HG02885 (cell line): ENCODE measurements around the gene NCKAP5L.
A peak's percentile ranks its signal among the peaks of the same experiment; 100 is the strongest.
"Not testable (repeated sequence)": the region's sequence is repeated elsewhere in the genome, so short reads cannot be mapped to it uniquely, and the experiment has no call there.

Source experiments
- ATAC-seq: cut with Tn5 transposase; IDR thresholded peaks from one replicate; pipeline ENCODE4 v1.9.1; 2021; ENCODE audit warnings: mild to moderate bottlenecking; ENCODE audit not compliant: unreplicated experiment, poor library complexity

The NCKAP5L gene, protein sequence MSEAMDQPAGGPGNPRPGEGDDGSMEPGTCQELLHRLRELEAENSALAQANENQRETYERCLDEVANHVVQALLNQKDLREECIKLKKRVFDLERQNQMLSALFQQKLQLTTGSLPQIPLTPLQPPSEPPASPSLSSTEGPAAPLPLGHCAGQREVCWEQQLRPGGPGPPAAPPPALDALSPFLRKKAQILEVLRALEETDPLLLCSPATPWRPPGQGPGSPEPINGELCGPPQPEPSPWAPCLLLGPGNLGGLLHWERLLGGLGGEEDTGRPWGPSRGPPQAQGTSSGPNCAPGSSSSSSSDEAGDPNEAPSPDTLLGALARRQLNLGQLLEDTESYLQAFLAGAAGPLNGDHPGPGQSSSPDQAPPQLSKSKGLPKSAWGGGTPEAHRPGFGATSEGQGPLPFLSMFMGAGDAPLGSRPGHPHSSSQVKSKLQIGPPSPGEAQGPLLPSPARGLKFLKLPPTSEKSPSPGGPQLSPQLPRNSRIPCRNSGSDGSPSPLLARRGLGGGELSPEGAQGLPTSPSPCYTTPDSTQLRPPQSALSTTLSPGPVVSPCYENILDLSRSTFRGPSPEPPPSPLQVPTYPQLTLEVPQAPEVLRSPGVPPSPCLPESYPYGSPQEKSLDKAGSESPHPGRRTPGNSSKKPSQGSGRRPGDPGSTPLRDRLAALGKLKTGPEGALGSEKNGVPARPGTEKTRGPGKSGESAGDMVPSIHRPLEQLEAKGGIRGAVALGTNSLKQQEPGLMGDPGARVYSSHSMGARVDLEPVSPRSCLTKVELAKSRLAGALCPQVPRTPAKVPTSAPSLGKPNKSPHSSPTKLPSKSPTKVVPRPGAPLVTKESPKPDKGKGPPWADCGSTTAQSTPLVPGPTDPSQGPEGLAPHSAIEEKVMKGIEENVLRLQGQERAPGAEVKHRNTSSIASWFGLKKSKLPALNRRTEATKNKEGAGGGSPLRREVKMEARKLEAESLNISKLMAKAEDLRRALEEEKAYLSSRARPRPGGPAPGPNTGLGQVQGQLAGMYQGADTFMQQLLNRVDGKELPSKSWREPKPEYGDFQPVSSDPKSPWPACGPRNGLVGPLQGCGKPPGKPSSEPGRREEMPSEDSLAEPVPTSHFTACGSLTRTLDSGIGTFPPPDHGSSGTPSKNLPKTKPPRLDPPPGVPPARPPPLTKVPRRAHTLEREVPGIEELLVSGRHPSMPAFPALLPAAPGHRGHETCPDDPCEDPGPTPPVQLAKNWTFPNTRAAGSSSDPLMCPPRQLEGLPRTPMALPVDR (N-terminal part only)

DNA sequence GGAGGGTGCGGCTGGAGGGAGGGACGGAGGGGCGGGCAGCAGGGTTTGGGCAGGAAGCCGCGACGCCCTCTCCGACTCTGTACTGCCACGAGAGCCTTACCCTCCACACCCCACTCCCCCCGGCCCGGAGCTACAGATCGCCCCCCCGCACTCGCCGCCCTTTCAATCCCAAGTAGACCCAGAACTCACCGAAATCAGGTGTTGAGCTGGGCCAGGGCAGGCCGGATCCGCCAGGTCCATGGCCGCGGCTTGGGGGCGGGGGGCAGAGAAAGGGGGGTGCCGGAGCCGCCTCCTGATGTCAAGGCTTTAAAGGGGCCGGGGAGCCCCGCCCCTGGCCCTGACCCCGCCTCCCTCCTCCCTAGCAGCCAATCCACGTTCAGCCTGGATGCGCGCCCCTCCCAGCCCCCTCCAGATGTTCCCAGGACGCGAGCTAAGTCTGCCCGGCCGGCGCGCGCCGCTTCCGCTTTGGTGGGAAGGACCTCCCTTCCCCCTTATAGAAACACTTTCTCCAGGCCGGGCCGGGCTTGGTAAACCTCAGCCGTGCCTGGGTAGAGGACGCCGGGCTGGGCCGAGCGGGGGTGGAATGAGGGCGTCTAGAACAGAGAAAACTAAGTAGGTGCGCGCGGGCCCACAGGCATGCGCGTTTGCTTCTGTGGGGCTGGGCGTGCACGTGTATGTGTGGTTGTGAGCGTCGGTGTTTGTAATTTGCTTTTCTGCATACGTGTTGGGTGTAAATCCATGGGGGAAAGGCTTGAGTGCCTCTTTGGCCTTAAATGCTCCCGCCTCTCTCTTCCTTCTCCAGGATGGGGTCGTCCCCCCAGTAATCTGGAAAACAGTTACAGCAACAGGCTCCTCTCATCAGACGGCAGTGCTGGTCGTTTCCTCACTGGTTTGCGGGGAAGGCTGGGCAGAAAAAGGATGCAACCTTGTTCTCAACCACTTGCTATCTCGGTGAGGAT, at the start of gene NCKAP5L:
NCKAP5L (minus strand) TSS at position 281 of the 959 bp plus-strand sequence. CDS start 24,369 bp downstream, outside the sequence.
- peak; percentile 94 for ATAC-seq

DNA sequence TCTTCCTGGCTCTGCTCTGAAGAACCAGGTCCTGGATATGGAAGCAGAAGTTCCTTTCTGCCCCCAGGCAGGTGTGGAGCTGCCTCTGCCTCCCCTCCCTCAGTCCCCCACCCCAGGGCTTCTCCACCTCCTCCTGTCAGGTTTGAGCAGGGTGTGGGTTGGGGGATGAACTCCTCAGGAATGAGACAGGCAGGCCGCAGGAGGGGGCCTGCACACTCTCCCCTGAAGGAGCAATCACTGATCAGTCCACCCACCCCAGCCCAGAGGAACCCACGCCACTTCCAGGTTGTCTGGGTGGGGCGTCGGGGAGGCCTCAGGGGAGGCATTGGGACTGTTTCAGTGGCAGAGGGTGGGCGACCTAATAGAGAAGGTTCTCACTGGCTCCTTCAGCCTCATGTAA, 48.9 kb upstream of the NCKAP5L start:
- no peak for ATAC-seq

DNA sequence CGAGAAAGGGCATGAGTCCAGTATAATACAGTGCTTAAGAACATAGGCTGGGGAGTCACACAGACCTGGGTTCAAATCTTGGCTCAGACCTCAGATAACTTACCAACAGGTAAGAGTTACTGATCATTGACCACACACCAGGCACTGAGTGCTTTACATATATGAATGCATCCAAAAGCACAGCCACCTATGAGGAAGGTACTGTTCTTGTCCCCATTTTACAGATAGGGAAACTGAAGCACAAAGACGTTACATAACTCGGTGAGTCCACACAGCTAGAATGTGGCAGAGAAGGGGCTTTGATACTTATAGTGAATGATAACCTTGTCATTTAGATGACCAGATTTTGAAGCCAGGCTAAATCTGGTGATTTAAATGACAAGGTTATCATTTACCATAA, 47.9 kb upstream of the NCKAP5L start:
- no peak for ATAC-seq

DNA sequence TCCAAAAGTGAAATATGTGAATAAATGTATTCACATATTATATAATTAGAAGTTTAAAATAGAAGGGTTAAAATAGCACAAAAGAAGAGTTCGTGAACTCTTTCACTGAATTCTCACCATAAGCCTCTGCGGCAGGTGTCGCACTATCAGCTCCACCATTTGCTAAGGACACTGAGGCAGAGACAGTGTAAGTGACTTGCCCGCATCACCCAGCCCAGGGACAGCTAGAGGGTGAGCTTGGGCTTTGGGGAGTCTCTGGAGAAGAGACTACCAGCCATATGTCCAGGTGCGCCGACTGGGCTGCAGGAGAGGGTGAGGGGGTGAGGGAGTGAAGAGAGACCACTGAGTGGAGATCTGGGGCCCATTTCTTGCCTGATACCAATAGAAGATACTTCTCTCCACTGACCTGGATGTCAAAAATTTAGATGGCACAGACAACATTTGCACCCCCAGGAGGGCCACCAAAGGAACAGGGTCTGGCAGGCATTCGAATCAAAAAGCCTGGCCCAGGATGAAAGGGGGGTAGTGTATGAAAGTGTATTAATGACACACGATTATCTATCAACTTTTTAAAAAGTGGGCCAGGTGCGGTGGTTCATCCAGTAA, 47.0 kb upstream of the NCKAP5L start:
- ATAC-seq = no peak

DNA sequence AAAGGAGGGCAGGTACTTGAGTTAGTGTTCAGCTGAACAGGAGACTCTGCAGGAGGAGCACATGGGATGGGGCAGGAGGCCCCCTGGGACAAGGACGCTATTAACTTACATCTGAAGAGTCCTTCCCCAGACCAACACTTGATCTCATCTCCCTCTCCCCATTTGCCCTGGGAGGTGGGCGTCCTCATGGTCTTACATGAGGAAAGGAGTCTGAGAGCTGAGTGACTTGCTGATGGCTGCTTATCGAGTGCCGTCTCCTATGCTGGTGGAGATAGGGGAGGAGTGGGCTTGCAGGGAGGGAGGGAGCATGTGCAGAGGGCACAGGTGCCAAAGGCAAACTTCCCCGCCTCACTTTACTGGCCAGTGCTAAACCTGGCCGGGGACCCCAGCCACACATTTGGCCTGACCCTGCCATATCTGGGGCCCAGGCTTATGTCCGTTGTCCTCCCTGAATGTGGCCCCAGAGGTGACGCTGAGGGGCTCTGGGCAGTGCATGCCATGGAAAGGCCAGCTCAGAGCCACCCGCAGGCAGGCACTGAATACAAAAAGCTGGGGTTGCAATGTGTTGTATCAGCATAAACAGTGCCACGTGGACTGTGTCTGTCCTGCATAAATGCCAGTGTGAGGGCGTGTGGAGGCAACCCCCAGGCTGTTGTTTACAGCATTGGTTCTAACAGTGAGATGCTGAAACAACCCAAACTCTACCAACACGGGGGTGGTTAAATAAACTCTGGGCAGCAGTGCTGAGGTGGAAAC, 46.1 kb upstream of the NCKAP5L start:
- no peak for ATAC-seq

DNA sequence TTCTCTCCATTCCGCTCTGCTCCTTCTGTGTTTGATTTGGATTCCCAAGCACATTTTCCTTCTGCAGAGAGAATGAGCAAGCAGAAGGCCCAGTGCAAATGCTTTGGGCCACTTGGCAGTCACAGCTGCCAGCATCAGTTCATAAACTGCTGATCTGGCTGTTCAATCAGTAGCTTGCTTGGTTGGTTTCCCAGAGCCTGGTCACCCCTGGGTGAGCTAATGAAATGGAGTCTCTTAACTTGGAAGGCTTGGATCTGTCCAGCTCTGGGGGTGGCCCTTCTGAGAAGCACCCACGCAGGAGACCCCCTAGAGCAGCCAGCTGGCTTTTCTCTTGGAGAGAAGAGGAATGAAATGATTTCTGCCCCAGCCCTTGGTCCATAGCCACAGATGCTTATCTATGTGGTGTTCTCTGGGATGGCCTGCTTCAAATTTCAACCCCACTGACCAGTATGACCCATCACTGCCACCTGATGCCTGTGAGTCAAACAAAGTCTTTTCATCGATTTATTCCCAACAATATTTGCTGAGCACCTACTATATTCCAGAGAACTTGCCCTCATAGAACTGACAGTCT, 45.2 kb upstream of the NCKAP5L start:
- ATAC-seq = no peak

DNA sequence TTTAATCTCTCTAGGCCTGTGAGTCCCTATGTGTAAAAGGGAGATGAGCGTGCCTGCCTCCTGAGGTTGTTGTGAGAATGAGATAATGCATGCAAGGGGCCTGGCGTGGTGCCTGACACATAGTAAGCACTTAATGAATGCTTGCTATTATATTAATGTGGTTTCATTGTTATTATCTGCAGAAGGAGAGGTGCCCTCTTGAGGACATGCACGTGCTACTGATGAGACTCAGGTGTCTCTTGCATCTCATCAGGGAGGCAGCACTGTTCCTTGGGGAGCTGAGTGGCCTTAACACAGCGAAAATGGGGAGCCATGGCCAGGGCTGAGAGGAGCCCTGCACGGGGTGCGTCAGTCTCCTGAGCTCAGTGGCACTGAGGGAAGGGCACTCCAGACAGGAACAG, 44.6 kb upstream of the NCKAP5L start:
- no peak for ATAC-seq

DNA sequence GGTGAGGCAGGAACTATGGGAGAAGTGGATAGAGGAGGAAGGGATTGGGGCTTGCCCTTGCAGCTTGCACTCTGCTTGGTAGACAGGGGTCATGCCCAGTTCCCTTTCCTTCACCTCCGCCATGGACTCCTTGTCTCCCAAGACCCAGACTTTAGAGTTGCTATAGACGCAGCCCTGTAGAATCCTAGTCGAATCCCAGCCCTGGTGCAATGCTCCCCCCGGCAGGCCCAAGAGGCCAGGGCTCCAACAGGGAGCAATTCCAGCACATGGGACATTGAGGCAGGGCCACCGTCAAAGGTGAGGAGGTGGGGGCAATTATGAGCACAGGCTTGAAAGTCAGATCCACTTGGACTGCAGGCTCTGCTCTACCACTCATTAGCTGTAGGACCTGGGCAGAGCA, 44.2 kb upstream of the NCKAP5L start:
- no peak for ATAC-seq

DNA sequence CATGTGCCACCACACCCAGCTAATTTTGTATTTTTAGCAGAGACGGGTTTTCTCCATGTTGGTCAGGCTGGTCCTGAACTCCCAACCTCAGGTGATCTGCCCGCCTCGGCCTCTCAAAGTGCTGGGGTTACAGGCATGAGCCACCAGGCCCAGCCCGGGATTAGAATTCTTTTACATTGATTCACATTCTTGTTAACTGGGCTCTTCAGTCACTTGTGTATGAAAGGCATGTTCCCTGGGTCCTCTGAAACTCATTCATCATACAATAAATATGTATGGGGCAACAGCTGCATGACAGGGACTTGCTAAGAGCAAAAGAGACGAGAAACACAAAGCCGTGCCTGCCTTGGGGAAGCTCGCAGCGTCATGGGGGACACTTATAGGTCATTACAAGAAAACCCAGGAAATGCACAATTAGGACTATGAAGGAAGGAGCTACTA, 43.6 kb upstream of the NCKAP5L start:
- not testable (repeated sequence) for ATAC-seq

DNA sequence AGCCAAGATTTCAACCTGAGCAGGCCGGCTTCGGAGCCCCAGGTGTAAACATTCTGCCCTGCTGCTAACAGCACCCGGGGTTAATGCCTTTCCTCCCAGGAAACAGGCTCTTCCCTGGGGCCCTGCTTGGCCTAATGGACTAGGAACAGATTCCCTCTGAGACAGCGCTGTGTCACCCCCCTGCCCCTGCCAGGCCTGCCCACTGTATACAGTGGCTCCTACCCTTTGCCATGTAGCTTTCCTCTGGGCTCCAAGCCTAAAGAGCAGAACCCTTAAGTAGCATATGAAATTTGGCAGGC, 43.0 kb upstream of the NCKAP5L start:
- no peak for ATAC-seq

DNA sequence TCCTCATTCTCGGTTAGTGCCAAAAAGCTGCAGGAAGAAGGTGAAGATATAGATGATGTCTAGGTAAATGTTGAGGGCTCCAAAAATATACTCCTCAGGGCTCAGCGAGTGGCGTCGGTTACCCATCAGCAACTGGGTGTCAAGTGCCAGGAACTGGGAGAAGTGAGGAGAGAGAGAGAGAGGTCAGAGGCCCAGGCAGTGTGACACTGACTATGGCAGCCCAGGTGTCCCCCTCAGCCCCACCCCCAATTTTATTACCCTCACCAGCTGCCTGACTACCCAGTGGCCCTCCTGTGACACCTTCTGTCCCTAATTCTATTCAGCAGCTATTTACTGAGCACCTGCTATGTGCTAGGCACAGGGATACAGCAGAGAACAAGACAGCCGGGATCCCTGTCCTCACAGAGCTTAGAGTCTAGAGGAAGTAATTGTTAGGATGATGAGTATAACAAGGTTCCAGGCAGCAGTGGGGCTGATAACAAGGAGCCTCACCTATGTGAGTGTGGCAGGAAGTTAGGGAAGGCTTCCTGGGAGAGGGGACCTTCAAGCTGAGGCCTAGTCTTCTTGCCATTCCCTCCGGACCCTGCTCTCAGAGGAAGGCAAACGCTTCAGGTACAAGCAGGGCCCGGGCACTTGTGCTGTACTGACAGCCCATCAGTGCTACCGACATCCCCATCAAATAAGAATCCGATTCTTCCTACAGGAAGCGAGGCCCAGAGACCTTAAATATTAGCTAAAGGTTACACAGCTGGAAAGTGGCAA, 42.5 kb upstream of the NCKAP5L start:
- no peak for ATAC-seq

DNA sequence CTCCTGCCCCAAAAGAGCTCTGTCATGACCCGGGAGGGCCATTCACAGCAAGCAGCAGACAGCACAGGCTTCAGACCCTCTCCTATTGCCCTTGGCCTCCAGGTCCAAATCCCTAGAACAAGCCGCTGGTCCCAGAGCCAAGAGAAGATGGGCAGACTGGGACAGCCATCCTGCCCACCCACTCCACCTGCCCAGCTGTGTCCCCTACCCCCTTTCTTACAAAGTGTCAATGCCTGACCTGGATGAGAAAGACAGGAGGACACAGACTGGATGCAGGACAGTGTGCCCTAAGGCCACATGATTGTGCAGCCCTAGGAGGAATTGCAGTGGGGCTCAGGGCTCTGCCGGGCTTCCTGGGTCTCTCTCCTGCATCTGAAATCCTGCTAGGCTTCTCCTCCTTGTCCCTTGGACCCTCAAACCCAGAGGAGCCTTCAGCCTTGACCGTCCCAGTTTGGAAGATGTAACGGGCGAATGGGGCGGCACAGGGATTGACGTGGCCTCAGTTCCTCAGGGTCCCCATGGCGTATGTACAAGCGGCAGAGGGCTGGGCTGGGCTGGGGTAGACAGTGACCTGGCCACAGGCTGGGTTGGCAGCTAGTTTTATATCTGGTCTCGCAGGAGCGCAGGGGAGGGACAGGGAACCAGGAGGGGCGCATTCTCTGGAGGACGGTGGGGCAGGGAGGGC, 41.7 kb upstream of the NCKAP5L start:
- no peak for ATAC-seq

DNA sequence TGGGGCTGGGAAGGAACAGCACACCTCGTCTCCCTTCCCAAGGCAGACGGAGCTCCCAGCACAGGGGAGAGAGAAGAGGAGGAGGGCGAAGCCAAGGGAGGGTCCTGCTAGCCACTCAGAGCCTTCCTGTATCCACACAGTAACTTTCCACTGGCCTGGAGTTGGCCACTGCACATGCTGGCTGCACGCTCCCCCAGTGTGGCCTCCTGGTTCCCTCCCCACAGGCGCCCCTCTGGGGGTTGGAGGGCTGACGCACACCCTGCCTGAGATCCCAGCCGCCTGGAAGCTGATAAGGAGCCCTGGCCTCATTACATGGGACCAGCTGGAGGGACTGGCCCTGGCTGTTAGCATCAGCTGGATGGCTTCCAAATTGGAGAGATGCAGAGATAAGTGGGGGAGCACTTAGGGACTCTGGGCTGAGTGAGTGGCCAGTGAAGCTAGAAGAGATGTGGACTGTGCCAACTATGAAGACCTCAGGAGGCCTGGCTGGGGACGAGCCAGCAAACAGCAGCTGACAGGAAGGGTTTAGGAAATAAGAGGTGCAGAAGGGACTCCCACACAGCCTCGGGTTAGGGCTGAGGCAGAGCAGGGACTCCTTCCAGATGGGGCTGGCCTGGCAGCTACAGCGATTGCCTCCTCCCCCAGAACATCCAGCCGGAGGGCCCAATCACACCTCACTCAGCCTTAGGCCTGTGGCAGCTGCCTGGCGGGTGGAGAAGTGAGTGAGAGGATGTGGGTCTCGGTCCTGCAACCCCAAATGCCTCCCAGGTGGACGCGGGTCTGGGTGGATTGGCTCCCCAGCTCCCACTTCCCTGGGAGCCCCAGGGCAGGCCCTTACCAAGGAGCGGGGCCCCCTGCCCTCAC, 41.0 kb upstream of the NCKAP5L start:
- no peak for ATAC-seq

DNA sequence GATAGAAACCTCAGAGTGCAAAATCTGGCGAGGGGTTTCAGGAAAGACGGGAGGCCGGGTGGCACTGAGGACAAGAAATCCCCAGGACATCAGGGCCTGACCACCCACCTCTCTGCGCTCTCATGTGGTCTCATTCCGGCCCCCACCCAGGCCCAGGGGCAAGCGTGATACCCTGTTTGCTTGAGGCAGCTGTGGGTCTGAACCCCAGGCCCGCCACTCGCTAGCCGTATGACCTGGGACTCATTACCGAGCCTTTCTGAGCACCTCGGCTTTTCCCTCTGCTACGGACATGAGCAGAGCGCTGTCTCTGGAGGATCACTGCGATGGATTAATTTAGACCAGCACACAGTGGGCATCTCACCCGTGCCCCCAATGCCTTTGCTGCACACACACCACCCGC, 40.2 kb upstream of the NCKAP5L start:
- no peak for ATAC-seq

DNA sequence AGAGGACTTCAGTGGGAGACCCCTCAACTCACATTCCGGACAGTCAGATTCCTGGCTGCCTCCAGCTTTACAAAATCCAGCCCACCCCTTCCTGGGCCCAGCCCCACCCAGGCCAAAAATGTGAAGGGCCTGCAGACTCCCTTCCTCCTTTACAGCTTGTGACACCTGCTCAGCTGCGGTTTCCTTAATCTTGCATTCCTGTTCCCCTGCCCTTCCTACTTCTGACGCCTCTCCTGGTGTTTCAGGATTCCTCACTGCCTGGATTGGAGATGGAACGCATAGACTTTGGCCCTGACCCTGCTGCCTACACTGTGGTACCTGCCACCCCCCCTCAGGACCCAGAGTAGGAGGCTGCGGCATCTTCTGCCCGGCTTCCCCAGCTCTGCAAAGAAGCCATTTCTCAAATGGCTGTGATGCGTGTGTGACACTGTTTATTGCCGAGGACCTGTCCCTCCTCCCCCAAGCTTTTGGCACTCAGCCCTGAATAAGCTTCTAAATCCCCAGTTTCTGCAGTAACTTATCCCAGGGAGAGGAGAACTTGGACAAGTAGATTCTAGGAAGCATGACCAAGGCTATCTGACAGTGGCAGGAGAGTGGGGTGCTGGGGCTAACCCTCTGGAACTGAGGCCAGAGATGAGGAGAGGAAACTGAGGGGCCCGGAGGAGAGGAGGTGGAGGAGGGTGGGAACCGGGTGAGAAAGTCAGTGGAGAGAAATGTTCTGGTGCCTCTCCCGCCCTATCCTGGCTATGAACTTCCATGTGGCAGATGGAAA, 39.5 kb upstream of the NCKAP5L start:
- no peak for ATAC-seq
